Small intestine (tissue), 7 donors: Measurements from ENCODE around the gene MFNG. TPM values are rescaled to one million over a fixed set of nuclear protein-coding genes. Genes with fewer than 3 reads are reported as not detected.

Experiments
- DNase-seq, 2 donors: peaks; one replicate each; pipeline versions ENCODE4 v3.0.0 to v3.0.0-alpha.2; 2013
- FAIRE-seq: peaks from 2 replicates; lab custom pipeline; 2012; peaks lifted over from hg19 to GRCh38; lab: Jason Lieb, UNC
- H3K27ac ChIP-seq, 3 donors: one replicate each; pipeline ENCODE4 v1.5.1; 2013; ENCODE audit warnings: low read length in 2 of 3, mild to moderate bottlenecking in 2 of 3, control low read depth in 1 of 3, inconsistent platforms in 1 of 3, low read depth in 1 of 3, moderate library complexity in 1 of 3
- H3K27me3 ChIP-seq, 3 donors: one replicate each; pipeline ENCODE4 v1.6.1; 2013; ENCODE audit warnings: low read length in 3 of 3, inconsistent platforms in 1 of 3; ENCODE audit not compliant: control insufficient read depth in 3 of 3, insufficient read depth in 3 of 3
- H3K36me3 ChIP-seq, 3 donors: one replicate each; pipeline ENCODE4 v1.6.1; 2013; ENCODE audit warnings: low read length in 3 of 3, inconsistent platforms in 1 of 3, low read depth in 1 of 3, mild to moderate bottlenecking in 1 of 3, moderate library complexity in 1 of 3; ENCODE audit not compliant: control insufficient read depth in 3 of 3, insufficient read depth in 2 of 3
- H3K4me1 ChIP-seq, 3 donors: one replicate each; pipeline ENCODE4 v1.6.1; 2013; ENCODE audit warnings: low read length in 2 of 3, inconsistent platforms in 1 of 3, low read depth in 1 of 3, mild to moderate bottlenecking in 1 of 3, moderate library complexity in 1 of 3; ENCODE audit not compliant: control insufficient read depth in 3 of 3, insufficient read depth in 2 of 3
- H3K4me3 ChIP-seq, 3 donors: one replicate each; pipeline ENCODE4 v1.5.1; 2013; ENCODE audit warnings: low read length in 3 of 3, control low read depth in 1 of 3, inconsistent platforms in 1 of 3, low read depth in 1 of 3, mild to moderate bottlenecking in 1 of 3, moderate library complexity in 1 of 3
- H3K9me3 ChIP-seq, 2 donors: one replicate each; pipeline ENCODE4 v1.6.1; 2013; ENCODE audit warnings: low read depth in 1 of 2, low read length in 1 of 2; ENCODE audit not compliant: control insufficient read depth in 2 of 2, insufficient read depth in 1 of 2
- WGBS, 3 donors: extraction: QIAGEN DNeasy Blood & Tissue Kit; methylation state at CpG; one replicate each; pipeline ENCODE4 v1.1.7; 2013; 5-methylcytosine and 5-hydroxymethylcytosine counted together
- polyA plus RNA-seq, 4 donors: library from polyadenylated mRNA; stranded (reverse) in 3 of 4; unstranded in 1 of 4; fragments of 200-250 nt in 3 of 4; fragments of 120-200 nt in 1 of 4; gene quantifications; one replicate each; pipeline versions ENCODE4 v1.2.1 to v1.2.3, GENCODE V29; 2013
- donor health status: healthy with polysubstance abuse.
- donor health status: control.
- donor health status: control.
- donor health status: Bipolar disorder and iron deficiency.
- donor health status: healthy.

MFNG gene
- polyA plus RNA-seq, 4 donors: 7.3 to 21.3 (median 19.9) TPM

DNA sequence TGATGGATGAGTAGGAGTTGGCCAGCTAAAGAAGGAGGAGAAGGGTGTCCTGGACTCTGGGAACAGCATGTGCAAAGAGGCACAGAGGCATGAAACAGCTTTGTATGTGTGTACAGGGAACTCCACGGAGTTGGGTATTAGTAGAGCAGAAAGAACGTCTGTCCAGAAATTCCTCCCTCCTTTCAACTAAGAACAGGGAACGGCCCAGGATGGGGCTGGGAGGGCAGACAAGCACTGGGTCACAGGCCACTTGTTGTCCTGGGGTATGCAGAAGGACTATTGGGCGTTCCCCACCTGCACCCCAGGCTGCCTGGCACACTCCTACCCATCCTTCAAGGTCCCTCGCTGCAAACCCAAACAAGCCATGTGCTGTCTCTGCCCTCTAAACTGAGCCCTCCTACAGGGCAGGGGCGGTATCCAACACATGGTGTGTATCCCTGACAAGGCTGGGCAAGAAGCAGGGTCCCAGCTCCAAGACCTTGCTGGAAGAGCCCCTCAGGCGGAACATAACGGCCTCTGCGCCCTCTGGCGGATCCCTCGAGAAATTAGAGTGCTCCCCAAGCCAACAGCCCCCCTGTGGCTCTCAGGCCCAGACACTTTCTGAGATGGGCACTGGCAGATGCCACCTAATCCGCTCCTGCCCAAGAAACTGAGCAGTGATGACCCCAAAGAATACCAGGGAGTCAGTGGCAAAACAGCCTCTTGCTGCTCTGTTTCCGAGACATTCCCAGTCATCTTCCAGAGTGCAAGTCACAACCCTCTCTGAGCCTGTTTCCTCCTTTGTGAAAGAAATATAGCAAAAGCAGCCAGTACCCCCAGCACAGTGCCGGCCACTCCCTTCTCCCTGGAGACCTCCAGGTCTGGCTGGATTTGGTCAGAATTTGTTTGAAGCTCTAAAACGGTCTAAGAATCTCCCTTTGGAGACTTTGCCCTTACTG lies 57.3 kb downstream of the MFNG start:
- Histone ChIP-seq H3K4me1 (peaks cover 0 to 4% (median 0%) of the 10 kb centered on the region in 3 donors), H3K9me3 (peaks cover 0 to 9% of the 10 kb centered on the region in 2 donors), H3K4me3 (no peak overlapping the region), H3K27ac (no peak overlapping the region), H3K27me3 (peaks cover 6 to 47% (median 25%) of the 10 kb centered on the region in 3 donors), H3K36me3 (no peaks in the 10 kb centered on the region)
- peak; percentile 51 to 68 for DNase-seq
- WGBS, 3 donors: 13 to 26% (median 24%) methylated on average over 14 to 15 of the region's 15 CpGs
- FAIRE-seq: no peak

DNA sequence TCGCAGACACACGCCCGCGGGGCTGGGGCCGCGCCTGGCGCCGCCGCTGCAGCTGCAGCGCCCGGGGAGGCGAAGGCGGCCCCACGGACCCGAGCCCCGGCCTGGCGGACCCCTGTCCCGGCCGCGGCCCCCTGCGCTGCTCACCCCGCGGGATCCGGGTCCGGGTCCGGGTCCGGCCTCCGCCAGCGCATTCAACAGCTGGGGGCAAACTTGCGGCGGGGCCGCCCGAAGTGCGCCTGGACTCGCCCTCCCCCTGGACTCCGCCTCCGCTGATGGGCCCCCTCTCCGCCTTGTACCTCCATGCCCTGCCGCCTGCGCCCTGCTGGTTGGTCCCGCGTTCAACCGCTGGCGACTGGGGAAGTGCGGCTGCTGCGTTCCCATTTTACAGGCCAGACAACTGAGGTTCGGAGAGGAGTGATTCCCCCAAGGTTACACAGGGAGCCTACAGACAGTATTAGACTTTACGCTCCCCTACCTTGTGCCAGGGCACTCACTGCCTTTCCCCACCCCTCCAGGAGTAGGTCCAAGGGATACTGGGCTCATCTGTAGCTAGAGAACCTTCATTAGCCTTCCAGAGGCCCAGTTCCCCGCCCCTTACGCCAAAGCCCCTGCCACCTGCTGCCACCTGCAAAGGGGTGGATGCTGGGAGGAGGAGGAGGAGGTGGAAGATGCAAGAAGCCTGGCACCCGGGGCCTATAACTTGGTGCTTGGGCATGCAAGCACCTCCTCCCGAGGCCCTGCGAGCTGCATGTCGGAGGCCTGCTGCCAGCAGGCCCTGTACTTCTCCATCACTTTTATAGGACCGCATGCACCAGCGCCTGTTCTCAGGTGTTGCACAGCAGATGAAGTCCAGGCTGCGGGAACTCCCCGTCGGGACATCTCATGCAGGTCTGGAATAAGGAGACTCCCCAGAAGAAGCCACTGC lies 58.2 kb downstream of the MFNG start:
- DNase-seq: no peak
- H3K9me3 ChIP-seq: peaks cover 0 to 7% of the 10 kb centered on the region in 2 donors
- H3K36me3 ChIP-seq: no peaks in the 10 kb centered on the region
- peak overlapping the region in 1 of 3 donors; percentile 43 for H3K4me3 ChIP-seq
- no peak overlapping the region for H3K27ac ChIP-seq
- H3K27me3 ChIP-seq: peaks cover 6 to 51% (median 25%) of the 10 kb centered on the region in 3 donors
- H3K4me1 ChIP-seq: peaks cover 0 to 4% (median 0%) of the 10 kb centered on the region in 3 donors
- FAIRE-seq: no peak
- WGBS, 3 donors: 15 to 17% (median 17%) methylated on average over 39 to 59 of the region's 59 CpGs

DNA sequence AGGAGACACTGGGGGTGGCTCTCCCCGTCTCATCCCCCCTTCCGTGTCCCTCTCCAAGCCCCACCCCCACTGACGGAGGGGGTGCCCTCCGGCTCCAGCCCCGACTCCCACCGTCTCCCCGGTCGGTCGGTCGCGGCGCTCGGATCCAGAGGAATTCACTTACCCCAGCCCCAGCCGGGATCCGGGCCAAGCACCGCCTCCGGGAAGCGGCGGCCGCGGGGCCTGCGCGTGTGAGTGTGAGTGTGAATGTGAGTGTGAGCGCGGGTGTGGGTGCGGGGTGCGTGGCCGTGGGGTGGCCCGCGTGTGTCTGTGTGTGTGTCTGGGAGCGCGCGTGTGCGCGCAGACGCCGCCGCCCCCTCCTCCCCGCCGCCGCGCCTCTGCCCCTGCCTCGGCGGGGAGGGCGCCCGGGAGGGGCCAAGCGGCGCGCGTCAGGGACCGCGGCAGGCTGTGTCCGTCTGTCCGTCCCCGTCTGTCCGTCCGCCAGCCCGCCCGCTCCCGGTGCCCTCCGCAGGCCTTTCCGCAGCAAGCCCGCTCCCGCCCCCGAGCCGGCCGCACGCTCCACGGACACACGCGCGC lies 59.0 kb downstream of the MFNG start, which contains the start of gene ELFN2:
ELFN2 (minus strand) TSS at position 345 of the 576 bp plus-strand sequence. CDS start 51,945 bp downstream, outside the sequence.
- peaks cover 0 to 4% (median 0%) of the 10 kb centered on the region in 3 donors for H3K4me1 ChIP-seq
- DNase-seq (peak in 1 of 2 donors; percentile 54), FAIRE-seq (no peak)
- peak within 1 kb of the TSS in 2 of 3 donors; percentile 30 to 43 for H3K4me3 ChIP-seq
- WGBS, 3 donors: 0 to 1% (median 0%) methylated on average over 35 to 72 of the region's 72 CpGs
- H3K27me3 ChIP-seq: peaks cover 6 to 51% (median 25%) of the 10 kb centered on the region in 3 donors
- no peak within 1 kb of the TSS for H3K27ac ChIP-seq
- no peaks in the 10 kb centered on the region for H3K36me3 ChIP-seq
- no peaks in the 10 kb centered on the region for H3K9me3 ChIP-seq

DNA sequence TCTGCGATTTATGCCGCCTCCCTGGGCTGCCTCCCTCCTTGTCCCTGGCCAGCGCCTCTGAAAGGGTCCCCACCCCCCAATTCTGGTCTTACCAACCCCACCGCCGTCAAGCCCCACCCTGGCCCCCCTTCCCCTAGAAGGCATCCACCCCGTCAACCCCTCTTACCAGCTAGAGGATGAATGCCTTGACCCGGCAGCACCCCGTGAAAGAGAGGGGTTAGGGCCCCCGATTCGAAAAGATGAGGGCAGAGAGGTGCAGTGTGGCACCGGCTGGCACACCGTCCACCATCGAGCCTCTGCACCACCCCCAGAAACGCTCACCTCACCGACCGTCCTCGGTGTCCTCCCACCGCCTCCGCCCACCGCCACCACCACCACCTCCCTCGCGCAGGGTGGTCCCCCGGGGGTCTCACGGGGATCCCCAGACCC lies 59.5 kb downstream of the MFNG start:
- peaks cover 9 to 55% (median 25%) of the 10 kb centered on the region in 3 donors for H3K27me3 ChIP-seq
- H3K4me3 ChIP-seq: peak overlapping the region in 2 of 3 donors; percentile 30 to 43
- WGBS, 3 donors: 0 to 3% (median 3%) methylated on average over 20 to 24 of the region's 24 CpGs
- H3K9me3 ChIP-seq: no peaks in the 10 kb centered on the region
- peaks cover 0 to 4% (median 0%) of the 10 kb centered on the region in 3 donors for H3K4me1 ChIP-seq
- no peaks in the 10 kb centered on the region for H3K36me3 ChIP-seq
- FAIRE-seq: no peak
- no peak for DNase-seq
- H3K27ac ChIP-seq: no peak overlapping the region

DNA sequence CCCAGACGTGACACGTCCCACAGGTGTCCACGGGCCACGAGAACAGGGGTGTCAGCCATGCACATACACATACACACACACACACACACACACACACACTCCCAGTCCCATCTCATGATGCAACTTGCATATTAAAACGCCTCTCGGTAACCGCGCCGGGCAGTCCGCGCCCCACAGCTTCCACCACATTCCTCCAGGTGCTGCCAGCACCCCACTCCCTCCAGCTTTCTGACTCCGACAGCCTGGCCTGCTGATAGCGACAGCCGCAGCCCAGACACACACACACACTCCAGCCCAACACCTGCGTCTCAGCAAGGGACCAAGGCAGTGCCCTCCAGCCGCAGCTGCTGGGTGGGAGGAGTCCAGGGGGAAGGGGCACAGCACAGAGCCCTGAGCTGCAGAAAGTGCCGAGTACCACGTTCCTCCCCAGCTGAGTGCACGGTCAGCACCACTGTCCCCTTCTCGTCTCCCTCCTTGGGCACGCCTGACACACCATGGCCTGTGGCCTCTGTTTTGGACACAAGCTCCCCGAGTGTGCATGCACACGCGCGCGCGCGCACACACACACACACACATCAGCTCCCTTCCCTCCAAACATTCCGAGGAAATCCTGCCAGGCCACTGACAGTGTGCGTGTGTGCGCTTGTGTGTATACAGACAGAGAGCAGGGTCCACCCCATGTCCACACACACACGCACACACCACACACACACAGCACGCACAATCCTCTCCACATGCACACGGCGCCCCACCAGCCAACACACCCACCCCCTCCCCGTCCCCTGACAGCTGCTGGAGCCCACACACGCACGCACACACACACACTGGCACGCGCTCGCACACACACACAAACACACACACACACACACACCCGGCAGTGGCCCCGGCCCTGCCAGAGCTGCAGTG lies 60.1 kb downstream of the MFNG start:
- Histone ChIP-seq H3K27ac (no peak overlapping the region), H3K4me3 (no peak overlapping the region), H3K36me3 (no peaks in the 10 kb centered on the region), H3K9me3 (no peaks in the 10 kb centered on the region), H3K27me3 (peaks cover 10 to 62% (median 25%) of the 10 kb centered on the region in 3 donors), H3K4me1 (peaks cover 0 to 4% (median 0%) of the 10 kb centered on the region in 3 donors)
- FAIRE-seq (no peak), DNase-seq (peak in 1 of 2 donors; percentile 45)
- 4 to 20% (median 10%) methylated on average over 37 to 43 of the region's 43 CpGs for WGBS, 3 donors

DNA sequence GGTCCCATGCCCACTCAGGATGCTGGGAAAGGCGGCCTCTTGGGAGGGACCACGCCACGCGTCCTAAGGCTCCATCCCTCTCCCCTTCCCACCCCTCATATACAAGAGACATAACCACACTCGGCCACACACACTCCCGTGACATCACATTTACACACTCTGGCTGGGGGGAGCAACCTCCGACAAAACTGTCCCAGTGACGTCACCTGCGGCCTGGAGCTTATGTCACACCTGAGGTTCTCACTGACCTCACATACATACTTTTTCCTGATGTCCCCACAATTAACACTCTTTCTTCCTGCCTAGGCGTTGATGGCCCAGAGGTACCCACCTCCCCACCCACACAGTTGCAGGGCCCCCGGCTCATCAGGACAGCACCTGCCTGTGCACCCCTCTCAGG lies 60.8 kb downstream of the MFNG start:
- no peaks in the 10 kb centered on the region for H3K36me3 ChIP-seq
- no peak overlapping the region for H3K27ac ChIP-seq
- H3K4me3 ChIP-seq: no peak overlapping the region
- 61 to 80% (median 61%) methylated on average over 11 of the region's 11 CpGs for WGBS, 3 donors
- no peak for FAIRE-seq
- no peaks in the 10 kb centered on the region for H3K9me3 ChIP-seq
- peaks cover 12 to 69% (median 31%) of the 10 kb centered on the region in 3 donors for H3K27me3 ChIP-seq
- DNase-seq: no peak
- H3K4me1 ChIP-seq: peaks cover 0 to 4% (median 0%) of the 10 kb centered on the region in 3 donors

DNA sequence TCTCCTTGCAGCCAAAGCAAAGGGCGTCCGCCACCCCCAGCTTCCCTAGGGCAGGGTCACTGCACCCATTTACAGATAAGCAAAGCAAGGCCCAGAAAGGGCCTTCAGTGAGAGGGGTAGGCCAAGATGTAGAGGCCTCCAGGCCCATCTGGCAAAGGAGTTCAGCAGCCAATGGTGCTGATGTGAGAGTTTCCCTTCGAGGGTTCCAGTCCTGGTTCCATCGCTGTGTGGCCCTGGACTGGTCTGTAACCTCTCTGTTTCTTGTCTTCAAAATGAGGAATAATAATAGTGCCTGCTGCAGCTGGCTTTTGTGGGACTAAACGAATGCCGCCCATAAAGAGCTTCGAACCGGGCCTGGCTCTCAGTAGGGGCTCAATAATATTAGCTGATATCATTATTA lies 62.9 kb downstream of the MFNG start:
- no peaks in the 10 kb centered on the region for H3K9me3 ChIP-seq
- no peak overlapping the region for H3K4me3 ChIP-seq
- H3K27me3 ChIP-seq: peaks cover 21 to 75% (median 28%) of the 10 kb centered on the region in 3 donors
- DNase-seq (no peak), FAIRE-seq (no peak)
- H3K36me3 ChIP-seq: no peaks in the 10 kb centered on the region
- WGBS, 3 donors: 81 to 97% (median 92%) methylated on average over 8 of the region's 8 CpGs
- H3K27ac ChIP-seq: no peak overlapping the region
- peaks cover 0 to 4% (median 0%) of the 10 kb centered on the region in 3 donors for H3K4me1 ChIP-seq
